ENCODE data around the gene TM4SF1. TPM values are rescaled to one million over a fixed set of nuclear protein-coding genes. Genes with fewer than 3 reads are reported as not detected.

The TM4SF1 gene
- total RNA-seq, 1 experiment from 2014 or later: 27.7 TPM

GRCh38 chr3:149321136-149321535 lies 56.3 kb downstream of the TM4SF1 start:
- ChIA-PET CTCF (no interaction called here), POLR2A (no interaction called here)
- H3K27me3 Mint-ChIP-seq (ENCODE audit: insufficient read depth, unreplicated experiment): no peaks in the 10 kb centered on the region
- H3K36me3 Mint-ChIP-seq (ENCODE audit: insufficient read depth, unreplicated experiment): no peaks in the 10 kb centered on the region
- no peaks in the 10 kb centered on the region for H3K9me3 Mint-ChIP-seq (ENCODE audit: unreplicated experiment)
- no peak overlapping the region for H3K4me3 Mint-ChIP-seq (ENCODE audit: unreplicated experiment)
- BruUV-seq (replicated peaks): no TSS peak
- DNase-seq (ENCODE audit: unreplicated experiment): no peak
- intact Hi-C loops (cut with micrococcal nuclease): no loop called here
- no peak for TF ChIP-seq CTCF (IDR thresholded peaks at IDR 0.05; ENCODE audit: unreplicated experiment)
- no peak overlapping the region for H3K27ac Mint-ChIP-seq (ENCODE audit: low read depth, unreplicated experiment)
- no peaks in the 10 kb centered on the region for H3K4me1 Mint-ChIP-seq (ENCODE audit: insufficient read depth, unreplicated experiment)

GRCh38 chr3:149319750-149320149 lies 57.7 kb downstream of the TM4SF1 start:
- no TSS peak for BruUV-seq (replicated peaks)
- intact Hi-C loops (cut with micrococcal nuclease): no loop called here
- Mint-ChIP-seq H3K9me3 (ENCODE audit: unreplicated experiment) (no peaks in the 10 kb centered on the region), H3K27me3 (ENCODE audit: insufficient read depth, unreplicated experiment) (no peaks in the 10 kb centered on the region), H3K27ac (ENCODE audit: low read depth, unreplicated experiment) (no peak overlapping the region), H3K4me1 (ENCODE audit: insufficient read depth, unreplicated experiment) (no peaks in the 10 kb centered on the region), H3K36me3 (ENCODE audit: insufficient read depth, unreplicated experiment) (no peaks in the 10 kb centered on the region), H3K4me3 (ENCODE audit: unreplicated experiment) (no peak overlapping the region)
- ChIA-PET CTCF (no interaction called here), POLR2A (interaction anchor here (0.9 kb wide), 1 partner anchor 9 kb away, joined by 4 read pairs; no protein-coding TSS in a partner anchor)
- TF ChIP-seq CTCF (IDR thresholded peaks at IDR 0.05; ENCODE audit: unreplicated experiment): no peak
- DNase-seq (ENCODE audit: unreplicated experiment): no peak

Other genes with a start within 250 kb of the TM4SF1 start
- 7.7 and 11.1 TPM in 2 replicates for gene HPS3, start 248.0 kb downstream of the TM4SF1 start, total RNA-seq (2022)
- gene CP, start 155.8 kb downstream of the TM4SF1 start, total RNA-seq (2022): 0.37 TPM in 1 of 2 replicates, not detected in the other
- not detected in 2 replicates for gene TM4SF18, start 44.0 kb downstream of the TM4SF1 start, total RNA-seq (2022)
- not detected in 2 replicates for gene TM4SF4, start 97.0 kb upstream of the TM4SF1 start, total RNA-seq (2022)

All from MCF 10A (cell line).